GM12874 (cell line): ENCODE results near the gene DLK2.

Experiments
- CTCF ChIP-seq: IDR thresholded peaks from 2 replicates; pipeline ENCODE4 v1.5.1; 2011; ENCODE audit warnings: low read depth, mild to moderate bottlenecking, control low read depth, low read length, moderate library complexity; ENCODE audit not compliant: insufficient read depth

DLK2 gene

DNA sequence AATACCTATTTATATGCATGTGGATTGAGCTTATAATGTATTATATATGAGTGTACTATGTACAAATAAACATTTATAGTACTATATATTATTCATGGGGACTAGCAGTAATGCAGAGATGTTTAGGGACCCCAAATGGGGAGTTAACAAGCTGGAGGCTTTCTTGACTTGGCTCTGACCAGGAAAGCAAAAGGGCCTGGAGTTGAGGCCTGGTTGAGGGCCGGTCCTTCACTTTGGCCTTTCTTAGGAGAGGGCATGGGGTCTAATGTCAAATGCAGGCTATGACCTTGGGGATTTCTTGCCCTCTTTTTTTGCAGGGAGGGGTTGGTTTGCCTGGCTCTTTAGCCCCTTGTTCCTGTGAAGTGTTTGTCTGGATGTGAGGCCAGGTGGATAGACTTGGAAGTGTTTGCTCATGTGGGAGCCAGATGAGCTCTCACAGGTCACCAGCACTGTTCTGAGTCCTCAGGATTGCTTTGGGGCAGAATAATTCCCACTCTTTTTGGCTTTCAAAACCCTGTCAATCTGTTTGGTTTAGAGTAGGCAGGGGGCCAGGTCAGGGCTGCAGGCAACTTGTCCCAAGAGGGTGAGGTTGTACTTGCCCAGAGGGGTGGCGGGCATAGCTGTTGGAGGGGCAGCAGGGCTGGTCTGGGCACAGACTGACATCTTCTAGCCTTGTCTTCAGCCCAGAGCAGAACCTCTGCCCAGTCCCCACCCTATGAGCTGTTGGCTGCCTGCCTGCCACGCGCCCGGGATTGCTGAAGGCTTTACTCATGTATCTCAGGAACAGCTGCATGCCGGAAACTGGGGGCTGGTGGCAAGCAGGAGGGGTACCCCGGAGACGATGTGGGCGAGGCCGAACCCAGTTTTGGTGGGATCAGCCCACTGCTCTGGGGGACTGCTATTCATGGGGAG, 36.7 kb upstream of the DLK2 start:
- no peak for TF ChIP-seq CTCF

DNA sequence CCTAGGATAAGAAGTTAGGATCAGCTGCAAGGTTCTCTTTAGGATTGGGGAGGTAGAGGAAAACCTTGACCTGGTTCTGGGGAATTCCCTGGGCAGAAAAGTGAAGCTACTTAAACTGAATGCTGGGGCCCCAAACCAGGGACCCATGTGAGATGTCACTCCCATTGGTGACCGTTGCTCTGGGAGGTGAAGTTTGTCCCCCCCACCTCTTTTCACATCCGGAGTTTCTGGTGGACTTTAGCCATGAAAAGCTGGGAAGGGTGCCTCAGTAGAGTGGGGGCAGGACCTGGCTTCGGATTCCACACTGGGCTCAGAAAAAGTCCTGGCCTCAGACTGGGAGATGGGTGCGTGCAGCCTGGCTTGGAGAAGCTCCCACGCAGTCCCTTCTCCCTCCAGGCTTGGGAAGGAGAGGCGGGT, 35.2 kb upstream of the DLK2 start:
- no peak for TF ChIP-seq CTCF

DNA sequence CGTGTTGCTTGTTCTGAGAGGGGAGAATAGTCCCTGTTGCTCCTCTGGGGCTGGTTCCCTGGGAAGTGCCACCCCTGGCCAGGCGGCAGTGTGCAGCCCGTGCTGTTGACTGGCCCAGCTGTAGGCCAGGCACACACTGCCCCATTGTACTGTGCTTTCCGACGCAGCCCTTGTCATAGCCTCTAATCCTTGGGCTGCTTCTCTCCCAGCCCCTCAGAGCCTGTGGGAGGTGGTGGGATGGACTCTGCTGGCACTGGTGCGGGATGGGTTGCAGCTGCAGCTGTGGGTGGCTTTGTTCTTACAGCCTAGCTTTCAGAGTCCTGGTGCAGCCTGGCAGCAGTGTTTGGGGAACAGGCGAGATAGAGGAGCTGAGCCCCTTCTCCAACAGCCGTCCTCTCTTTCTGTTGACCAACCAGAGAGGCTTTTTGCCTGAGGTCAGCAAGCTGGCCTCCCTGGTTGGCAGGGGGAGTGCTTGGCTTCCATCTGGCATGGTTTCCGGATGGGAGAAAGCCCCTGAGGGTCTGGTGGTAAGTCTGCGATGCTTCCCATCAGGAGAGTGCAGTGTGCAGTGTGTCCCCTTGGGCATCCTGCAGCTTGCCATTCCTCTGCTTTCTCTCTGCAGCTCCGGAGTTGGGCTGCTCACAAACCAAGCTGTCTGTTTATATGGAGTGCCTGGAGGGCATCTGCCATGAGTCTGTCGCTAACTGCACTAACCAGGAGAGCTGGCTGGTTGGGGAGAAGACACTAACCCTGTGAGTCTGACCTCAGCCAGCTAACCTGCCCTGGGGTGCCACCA, 34.1 kb upstream of the DLK2 start:
- TF ChIP-seq CTCF = no peak

DNA sequence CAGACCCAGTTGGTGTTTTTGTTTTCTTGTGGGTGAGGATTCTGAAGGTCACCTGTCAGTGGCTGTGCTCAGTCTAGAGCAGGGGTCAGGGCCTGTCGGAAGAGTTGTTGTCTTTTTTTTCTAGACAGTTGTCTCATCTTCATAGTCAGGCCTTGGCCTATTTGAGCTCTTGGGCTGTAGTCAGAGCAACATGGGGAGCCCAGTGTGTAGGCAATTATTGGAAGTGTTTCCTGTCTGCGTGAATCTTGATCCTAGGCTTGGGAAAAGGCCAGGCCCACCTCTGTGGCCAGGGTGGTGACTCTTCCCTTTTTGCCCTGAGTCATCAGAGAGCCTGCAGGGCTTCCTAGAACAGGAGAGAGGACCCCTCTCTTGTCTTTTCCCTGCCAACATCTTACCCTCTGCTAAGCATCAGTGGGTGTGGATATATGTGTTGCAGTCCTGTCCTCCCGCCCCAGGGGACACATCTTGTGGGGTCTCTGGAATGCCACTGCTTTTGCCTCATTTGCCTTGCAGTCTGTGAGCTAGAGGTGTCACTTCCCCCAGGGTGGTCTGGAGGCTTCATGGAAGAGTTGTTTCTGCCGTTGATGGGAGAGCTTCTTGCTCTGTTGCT, 33.4 kb upstream of the DLK2 start:
- no peak for TF ChIP-seq CTCF

DNA sequence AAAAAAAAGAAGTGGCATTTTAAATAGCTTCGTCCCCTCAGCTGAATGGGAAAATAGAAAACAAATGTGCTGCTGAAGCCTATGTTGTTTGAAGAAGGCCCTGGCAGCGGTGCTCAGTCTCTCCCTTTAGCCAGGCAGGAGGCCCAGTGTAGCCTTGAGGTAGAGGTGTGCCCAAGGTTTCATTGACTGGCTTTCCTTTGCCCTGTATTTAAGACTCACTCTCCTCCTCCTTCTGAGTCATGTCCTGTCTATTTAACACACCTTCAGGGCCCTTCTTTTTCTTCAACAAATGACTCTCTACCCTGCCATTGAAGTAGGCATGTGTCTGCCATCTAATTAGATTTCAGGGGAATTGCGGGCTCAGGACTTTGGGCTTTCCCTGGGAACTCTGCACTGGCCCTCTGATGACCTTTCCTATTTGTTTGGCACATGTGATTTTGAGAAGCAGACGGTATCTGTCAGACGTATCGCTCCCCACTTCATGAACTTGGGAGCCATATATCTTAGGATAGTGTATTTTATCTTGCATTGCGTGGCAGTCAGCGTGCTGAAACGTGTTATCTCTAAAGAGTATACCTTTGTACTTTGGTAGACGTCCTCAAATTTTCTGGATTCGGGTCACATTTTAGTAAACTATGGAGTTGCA, 26.4 kb upstream of the DLK2 start:
- no peak for TF ChIP-seq CTCF

DNA sequence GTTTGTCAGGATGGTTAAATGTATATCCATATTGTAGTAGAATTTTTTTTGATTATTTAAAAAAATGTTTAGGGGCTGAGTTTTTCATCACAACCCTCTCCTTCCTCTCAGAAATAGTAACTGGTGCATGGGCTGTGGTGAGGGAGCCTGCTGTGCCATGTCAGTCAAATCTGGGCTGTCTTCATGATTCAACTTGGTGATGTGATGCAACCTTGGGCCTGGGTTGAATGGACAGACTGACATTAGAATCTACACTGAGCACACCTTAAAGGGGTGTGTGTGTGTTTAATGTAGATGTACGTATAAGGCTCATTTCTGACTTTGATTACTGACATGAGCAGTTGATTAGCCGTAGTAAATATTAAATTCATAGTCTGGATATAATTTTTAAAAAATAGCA, 25.7 kb upstream of the DLK2 start:
- no peak for TF ChIP-seq CTCF

GRCh38 chr6:43478008-43478372, 22.6 kb upstream of the DLK2 start:
- TF ChIP-seq CTCF = no peak
